GDM1 (cell line): ENCODE results near the gene MPI.
A peak's percentile ranks its signal among the peaks of the same experiment; 100 is the strongest.
"Not testable (repeated sequence)": the region's sequence is repeated elsewhere in the genome, so short reads cannot be mapped to it uniquely, and the experiment has no call there.

Experiments
- DNase-seq: peaks from one replicate; lab custom pipeline; 2025; lab: John Stamatoyannopoulos, UW

MPI gene

DNA sequence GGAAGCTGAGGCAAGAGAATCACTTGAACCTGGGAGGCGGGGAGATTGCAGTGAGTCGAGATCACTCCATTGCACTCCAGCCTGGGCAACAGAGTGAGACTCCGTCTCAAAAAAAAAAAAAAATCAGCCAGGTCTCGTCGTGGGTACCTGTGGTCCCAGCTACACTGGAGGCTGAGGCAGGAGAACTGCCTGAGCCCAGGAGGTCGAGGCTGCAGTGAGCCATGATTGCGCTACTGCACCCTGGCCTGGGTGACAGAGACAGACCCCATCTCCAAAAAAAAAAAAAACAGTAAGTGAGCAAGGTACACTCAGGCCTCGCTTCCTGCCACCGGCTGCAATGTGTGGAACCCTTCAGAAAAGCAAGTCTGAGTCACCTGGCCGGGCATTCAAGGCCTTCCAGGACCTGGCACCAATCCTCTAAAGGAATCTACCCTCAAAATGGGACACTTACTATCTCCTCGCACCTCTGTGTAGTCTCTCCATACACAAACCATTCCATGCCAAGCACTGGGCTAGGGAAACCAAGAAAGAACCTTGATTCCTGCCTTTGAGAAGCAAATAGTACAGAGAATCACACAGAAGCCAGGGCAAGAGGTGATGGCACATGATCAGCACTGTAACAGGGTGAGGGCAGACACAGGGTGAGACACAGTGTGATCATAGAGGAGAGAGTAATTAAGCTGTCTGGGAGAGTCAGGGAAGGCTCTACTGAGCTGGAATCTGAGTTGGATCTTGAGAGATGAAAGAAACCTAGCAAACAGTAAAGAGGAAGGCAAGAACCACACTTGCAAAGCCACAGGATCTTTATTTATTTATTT lies 26.4 kb upstream of the MPI start:
- no peak for DNase-seq

DNA sequence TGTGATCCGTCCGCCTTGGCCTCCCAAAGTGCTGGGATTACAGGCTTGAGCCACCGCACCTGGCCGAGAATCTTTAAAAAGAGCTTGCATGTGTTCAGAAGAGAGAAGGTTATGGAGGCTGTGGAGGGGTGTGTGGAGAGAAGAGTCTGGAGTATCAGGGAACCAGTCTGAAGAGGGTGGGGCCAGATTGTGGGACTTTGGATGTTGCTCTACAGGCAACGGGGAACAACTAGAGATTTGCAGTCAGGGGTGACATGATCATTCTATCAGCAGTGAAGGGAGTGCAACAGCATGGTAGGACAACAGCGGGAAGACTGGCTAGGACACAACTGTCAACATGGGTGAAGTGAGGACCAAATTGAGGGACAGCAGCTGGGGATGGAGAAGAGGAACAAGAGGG lies 25.5 kb upstream of the MPI start:
- DNase-seq = no peak

DNA sequence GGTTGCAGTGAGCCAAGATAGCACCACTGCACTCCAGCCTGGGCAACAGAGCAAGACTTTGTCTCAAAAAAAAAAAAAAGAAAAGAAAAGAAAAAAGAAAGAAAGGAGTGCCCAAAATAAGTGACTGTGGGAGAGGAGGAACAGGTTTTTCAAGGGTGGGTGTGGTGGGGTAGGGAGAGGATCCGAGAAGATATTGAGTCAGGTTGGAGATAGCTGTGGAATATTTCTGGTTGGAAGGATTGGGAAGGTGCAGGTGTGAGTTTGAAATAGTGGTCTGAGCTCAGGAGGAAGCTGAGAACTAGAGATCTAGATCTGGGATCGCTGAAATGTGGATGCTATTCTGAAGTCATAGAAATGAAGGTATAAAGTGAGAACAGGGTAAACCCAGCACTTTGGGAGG lies 24.5 kb upstream of the MPI start:
- no peak for DNase-seq

DNA sequence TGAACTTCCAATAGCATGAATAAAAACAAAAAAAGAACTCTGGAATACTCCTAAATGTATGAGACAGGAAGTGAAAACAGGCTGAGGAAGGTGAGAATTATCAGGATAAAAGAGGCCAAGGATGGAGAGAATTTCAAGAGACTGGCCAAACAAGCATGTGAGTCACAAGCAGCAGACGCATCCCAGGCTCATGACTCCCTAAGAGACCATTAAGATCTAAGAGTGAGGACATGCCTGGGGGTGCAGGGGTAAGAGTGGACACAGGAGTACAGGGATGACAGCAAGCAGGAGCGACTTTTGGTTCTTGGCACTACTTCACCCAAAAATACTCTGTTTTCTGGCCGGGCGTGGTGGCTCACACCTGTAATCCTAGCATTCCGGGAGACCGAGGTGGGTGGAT lies 23.8 kb upstream of the MPI start:
- no peak for DNase-seq

GRCh38 chr15:74867466-74868038 lies 22.3 kb upstream of the MPI start:
- no peak for DNase-seq

DNA sequence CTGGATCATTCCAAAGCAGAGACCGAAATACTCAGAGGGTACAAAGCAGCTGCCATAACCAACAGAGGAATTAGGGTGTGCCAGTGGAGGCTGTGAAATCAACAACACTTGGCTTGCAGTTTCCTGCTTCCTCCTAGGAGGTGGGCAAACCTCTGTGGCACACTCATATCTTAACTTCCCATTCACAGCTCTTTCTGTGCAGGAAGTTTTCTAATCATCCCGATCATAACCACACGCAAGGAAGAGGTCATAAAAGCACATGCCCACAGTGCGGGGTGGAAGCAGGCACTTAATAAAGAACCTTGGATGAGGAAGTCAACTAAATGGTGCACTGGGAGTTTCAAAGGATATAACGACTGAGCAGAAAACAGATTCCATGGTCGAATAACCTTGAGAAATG lies 21.8 kb upstream of the MPI start:
- DNase-seq = peak; percentile 95

GRCh38 chr15:74869372-74869725 lies 20.5 kb upstream of the MPI start:
- DNase-seq = no peak

GRCh38 chr15:74869726-74870407 lies 20.0 kb upstream of the MPI start:
- peak; percentile 98 for DNase-seq

DNA sequence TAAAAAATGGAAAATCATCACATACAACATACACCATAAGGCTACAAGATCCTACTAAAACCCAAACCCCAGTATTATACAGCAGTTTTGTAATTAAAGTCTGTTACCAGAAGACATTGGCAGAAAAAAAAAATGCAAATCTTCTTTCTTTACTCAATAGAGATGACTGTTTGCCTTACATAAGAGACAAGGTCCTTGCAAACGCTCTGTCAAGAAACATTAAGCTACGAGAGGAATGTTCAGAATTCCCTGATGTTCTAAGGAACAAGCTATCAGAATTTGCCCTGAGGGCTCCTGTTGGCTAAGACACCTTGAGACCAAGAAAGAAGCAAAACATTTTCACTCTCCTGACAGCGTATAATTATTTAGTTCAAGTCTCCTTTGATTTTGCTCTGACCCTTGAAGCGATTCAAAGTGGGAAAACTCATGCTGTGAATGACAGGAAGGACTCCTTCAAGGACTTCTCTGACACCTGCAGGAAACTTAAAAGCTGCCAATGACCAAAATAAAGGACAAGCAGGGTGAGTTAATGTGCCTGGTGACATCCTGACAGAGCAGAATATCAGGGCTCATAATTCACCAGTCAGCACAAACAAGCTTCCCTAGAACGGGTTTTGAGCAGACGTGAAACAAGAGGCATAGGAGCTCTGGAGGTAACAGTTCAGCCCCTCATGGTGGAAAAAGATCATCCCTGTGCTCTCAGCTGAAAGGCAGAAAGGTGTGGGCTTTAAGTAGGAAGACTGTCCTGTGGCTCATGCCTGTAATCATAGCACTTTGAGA lies 19.2 kb upstream of the MPI start:
- DNase-seq = no peak

DNA sequence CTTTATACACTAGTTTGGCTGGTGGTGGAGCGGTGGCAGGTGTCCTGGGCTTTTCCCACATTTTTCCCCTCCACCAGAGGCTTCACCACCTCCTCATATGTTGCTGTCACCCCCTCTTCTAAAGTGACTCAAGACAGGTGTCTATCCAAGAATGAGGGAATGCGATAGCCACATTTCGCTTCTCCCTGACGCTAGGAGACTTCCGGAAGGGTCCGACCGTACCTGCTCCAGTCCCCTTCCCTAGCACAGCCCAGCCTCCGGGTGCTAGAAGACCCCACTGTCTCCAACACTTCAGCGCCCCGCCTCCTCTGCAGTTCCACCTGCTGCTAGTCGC lies 17.2 kb upstream of the MPI start:
- DNase-seq = no peak

GRCh38 chr15:74873036-74873755 lies 16.6 kb upstream of the MPI start, which contains the start of gene SCAMP2:
Gene SCAMP2, minus strand, starts transcription at chr15:74873365. Its CDS starts 110 bp downstream, at chr15:74873255.
- DNase-seq = peak; percentile 93

DNA sequence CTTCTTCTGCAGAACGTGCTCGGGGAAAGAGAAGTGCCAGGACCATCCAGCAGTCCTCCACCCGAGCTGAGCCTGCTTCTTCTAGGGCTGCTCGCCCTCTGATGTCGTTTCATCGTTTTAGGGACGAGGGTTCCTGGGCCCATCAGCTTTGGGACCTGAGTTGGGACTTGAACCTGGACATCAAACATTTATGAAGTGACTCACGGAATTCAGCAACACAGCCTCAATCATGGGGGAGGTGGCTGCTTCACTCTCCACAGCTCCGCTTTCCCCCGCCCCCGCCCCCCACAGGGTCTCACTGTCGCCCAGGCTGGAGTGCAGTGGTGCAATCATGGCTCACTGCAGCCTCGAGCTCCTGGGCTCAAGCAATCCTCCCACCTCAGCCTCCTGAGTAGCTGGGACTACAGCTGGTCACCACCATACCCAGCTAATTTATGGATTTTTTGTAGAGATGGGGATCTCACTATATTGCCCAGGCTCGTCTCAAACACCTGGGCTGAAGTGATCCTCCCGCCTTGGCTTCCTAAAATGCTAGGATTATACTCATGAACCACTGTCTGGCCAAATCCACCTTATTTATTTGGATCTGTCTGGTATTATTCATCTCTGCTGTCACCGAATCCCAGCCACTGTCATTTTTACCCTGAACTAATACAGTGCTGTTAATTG lies 16.0 kb upstream of the MPI start:
- no peak for DNase-seq

- no peak for DNase-seq
Measured at GRCh38 chr15:74878273-74878672, 11.6 kb upstream of the MPI start.

GRCh38 chr15:74882528-74882927 lies 7.3 kb upstream of the MPI start:
- no peak for DNase-seq

DNA sequence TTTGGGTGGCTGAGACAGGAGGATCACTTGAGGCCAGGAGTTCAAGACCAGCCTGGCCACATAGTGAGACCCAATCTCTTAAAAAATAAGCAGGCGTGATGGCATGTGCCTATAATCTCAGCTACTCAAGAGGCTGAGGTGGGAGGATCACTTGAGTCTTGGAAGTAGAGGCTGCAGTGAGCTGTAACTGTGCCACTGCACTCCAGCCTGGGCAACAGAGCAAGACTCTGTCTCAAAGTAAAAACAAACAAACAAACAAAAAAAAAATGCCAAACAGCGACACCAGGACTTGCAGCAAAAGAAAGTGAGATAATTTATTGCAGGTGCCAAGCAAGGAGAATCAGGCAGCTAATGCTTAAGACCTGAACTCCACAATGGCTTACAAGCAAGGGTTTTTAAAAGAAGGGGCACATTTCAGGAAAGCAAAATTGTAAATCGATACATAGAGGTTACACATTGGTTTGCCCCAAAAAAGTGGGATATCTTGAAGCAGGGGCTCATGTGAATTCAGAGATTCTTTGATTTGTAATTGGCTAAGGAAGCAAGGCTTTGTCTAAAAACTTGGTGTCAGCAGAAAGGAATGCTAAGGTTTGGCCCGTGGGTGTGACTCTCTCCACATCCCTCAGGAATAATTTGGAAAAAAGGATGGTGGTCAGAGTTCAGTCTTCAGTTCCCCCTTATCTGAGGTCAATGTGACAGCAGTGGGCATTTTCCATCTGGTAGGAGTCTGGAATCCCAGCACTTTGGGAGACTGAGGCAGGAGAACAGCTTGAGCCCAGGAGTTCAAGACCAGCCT lies 5.2 kb upstream of the MPI start:
- DNase-seq = no peak

GRCh38 chr15:74885461-74885860 lies 4.4 kb upstream of the MPI start:
- no peak for DNase-seq

GRCh38 chr15:74887537-74888193 lies 2.2 kb upstream of the MPI start:
- DNase-seq = not testable (repeated sequence)

- DNase-seq = no peak
Measured at GRCh38 chr15:74888716-74889115, 1.1 kb upstream of the MPI start.

DNA sequence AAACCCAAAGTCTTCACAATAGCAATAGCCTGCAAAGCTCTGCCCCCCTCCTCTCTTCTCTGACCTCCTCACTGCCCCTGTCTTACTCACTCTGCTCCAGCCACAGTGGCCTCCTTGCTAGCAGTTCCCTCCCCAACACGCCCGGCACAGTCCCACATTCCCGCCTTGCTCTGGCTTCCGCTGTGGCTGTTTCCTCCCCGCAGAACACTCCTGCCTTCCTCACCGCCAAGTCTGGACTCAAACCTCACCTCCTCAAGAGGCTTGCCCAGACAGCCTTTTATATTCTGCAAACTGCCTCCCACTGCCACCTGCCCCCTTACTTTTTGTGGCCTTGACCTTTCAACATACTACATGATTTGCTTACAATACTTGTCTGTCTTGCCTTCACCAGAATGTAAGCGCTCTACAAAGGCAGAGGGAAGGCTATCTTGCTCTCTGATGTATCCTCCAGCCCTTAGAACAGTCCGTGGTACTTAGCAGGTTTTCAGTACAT lies 406 bp upstream of the MPI start:
- peak; percentile 22 for DNase-seq

DNA sequence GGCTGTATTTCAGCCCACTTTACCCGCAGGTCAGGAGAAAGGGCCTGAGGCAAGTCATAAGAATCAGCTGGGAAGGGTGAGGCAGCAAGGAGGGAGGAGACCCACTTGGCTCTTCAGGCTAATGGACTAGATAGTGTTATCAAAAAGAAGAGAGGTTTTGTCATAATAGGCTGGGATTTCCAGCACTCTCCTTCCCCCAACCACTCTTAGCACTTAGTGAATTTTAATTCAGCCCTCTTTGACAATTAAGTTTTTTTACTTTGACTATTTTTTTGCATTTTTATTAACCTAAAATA lies 771 bp downstream of the MPI start:
- DNase-seq = no peak
